Common myeloid progenitor, CD34-positive (primary cell): ENCODE data around the gene ADCY2.

Experiments
- CTCF ChIA-PET: fragments of 350-600 bp; sonication (Branson Sonifier 250); formaldehyde crosslinking; loops from one replicate; lab custom pipeline; 2021; ENCODE audit warnings: antibody characterized with exemption; lab: Charles Lee
- POLR2A ChIA-PET: fragments of 350-600 bp; sonication (Branson Sonifier 250); formaldehyde crosslinking; loops from one replicate; lab custom pipeline; 2021; ENCODE audit warnings: antibody characterized with exemption; lab: Charles Lee
- DNase-seq, 3 donors: peaks; one replicate each; pipeline versions ENCODE4 v3.0.0 to v3.0.0-alpha.2; 2013
- H3K27ac ChIP-seq, 2 experiments: 1 replicate in 1 of 2; 2 replicates in 1 of 2; pipeline ENCODE4 v1.7.0; 2013; ENCODE audit warnings: inconsistent platforms in 2 of 2, low read length in 2 of 2, mild to moderate bottlenecking in 2 of 2, low read depth in 1 of 2, moderate library complexity in 1 of 2; ENCODE audit not compliant: severe bottlenecking in 2 of 2, insufficient read depth in 1 of 2, poor library complexity in 1 of 2
- H3K27me3 ChIP-seq, 5 experiments: replicated peaks in 2 of 5; 1 replicate in 3 of 5; 2 replicates in 2 of 5; pipeline versions ENCODE4 v1.6.1 to v1.7.0; 2013; ENCODE audit warnings: low read length in 4 of 5, mild to moderate bottlenecking in 2 of 5, moderate library complexity in 2 of 5, inconsistent platforms in 1 of 5; ENCODE audit not compliant: insufficient read depth in 5 of 5, control insufficient read depth in 4 of 5
- H3K36me3 ChIP-seq, 4 experiments: 1 replicate in 2 of 4; 2 replicates in 2 of 4; pipeline versions ENCODE4 v1.6.1 to v1.7.0; 2013; ENCODE audit warnings: low read length in 3 of 4, control low read depth in 1 of 4, mild to moderate bottlenecking in 1 of 4; ENCODE audit not compliant: control insufficient read depth in 4 of 4, insufficient read depth in 4 of 4
- H3K4me1 ChIP-seq, 4 experiments: 1 replicate in 3 of 4; 2 replicates in 1 of 4; pipeline versions ENCODE4 v1.6.1 to v1.7.1; 2013; ENCODE audit warnings: low read length in 3 of 4, mild to moderate bottlenecking in 3 of 4, control low read depth in 1 of 4, inconsistent platforms in 1 of 4, moderate library complexity in 1 of 4; ENCODE audit not compliant: control insufficient read depth in 4 of 4, insufficient read depth in 4 of 4; ENCODE audit errors: control extremely low read depth in 1 of 4
- H3K4me3 ChIP-seq, 7 experiments: 1 replicate in 4 of 7; 2 replicates in 3 of 7; pipeline versions ENCODE4 v1.5.1 to v1.7.0; 2013; ENCODE audit warnings: mild to moderate bottlenecking in 7 of 7, low read length in 6 of 7, moderate library complexity in 6 of 7, inconsistent platforms in 2 of 7, low read depth in 2 of 7, control low read depth in 1 of 7; ENCODE audit not compliant: insufficient read depth in 4 of 7, control insufficient read depth in 1 of 7; ENCODE audit errors: extremely low read depth in 1 of 7
- H3K9me3 ChIP-seq, 5 experiments: 1 replicate in 4 of 5; 2 replicates in 1 of 5; pipeline versions ENCODE4 v1.6.1 to v1.7.1; 2013; ENCODE audit warnings: low read length in 4 of 5, mild to moderate bottlenecking in 2 of 5, inconsistent platforms in 1 of 5, low read depth in 1 of 5, moderate library complexity in 1 of 5; ENCODE audit not compliant: control insufficient read depth in 4 of 5, insufficient read depth in 2 of 5; ENCODE audit errors: control extremely low read depth in 1 of 5
- WGBS: methylation state at CpG from one replicate; pipeline ENCODE4 v1.1.5; 2013; ENCODE audit not compliant: insufficient coverage; 5-methylcytosine and 5-hydroxymethylcytosine counted together

Gene ADCY2

GRCh38 chr5:7662289-7662688 lies 266.4 kb downstream of the ADCY2 start:
- H3K27ac ChIP-seq, result no peak overlapping the region
- DNase-seq, result no peak
- no peaks in the 10 kb centered on the region for H3K27me3 ChIP-seq

GRCh38 chr5:7663808-7664207 lies 267.9 kb downstream of the ADCY2 start:
- ChIA-PET POLR2A (no interaction called here), CTCF (no interaction called here)
- H3K4me3 ChIP-seq, result no peak overlapping the region
- no peak overlapping the region for H3K27ac ChIP-seq
- no peaks in the 10 kb centered on the region for H3K4me1 ChIP-seq
- no peaks in the 10 kb centered on the region for H3K9me3 ChIP-seq
- WGBS, result 78% methylated on average over 3 of the region's 3 CpGs
- no peaks in the 10 kb centered on the region for H3K27me3 ChIP-seq
- DNase-seq, result no peak
- H3K36me3 ChIP-seq, result no peaks in the 10 kb centered on the region

More at GRCh38 chr5:7662289-7662688, 266.4 kb downstream of the ADCY2 start:
- POLR2A ChIA-PET, result no interaction called here
- H3K4me1 ChIP-seq, result no peaks in the 10 kb centered on the region
- WGBS, result 93% methylated on average over 5 of the region's 6 CpGs
- CTCF ChIA-PET, result no interaction called here
- H3K9me3 ChIP-seq, result peaks cover 0 to 4% (median 0%) of the 10 kb centered on the region in 5 experiments
- no peaks in the 10 kb centered on the region for H3K36me3 ChIP-seq
- H3K4me3 ChIP-seq, result no peak overlapping the region

- CTCF ChIA-PET, result no interaction called here
- no peaks in the 10 kb centered on the region for H3K4me1 ChIP-seq
- no peaks in the 10 kb centered on the region for H3K27me3 ChIP-seq
- no peaks in the 10 kb centered on the region for H3K36me3 ChIP-seq
- H3K9me3 ChIP-seq, result no peaks in the 10 kb centered on the region
- 100% methylated on average over 2 of the region's 2 CpGs for whole genome bisulfite sequencing
- H3K27ac ChIP-seq, result no peak overlapping the region
- POLR2A ChIA-PET, result no interaction called here
- DNase-seq, result no peak
- no peak overlapping the region for H3K4me3 ChIP-seq
Observed at GRCh38 chr5:7664208-7664607, 268.3 kb downstream of the ADCY2 start.

GRCh38 chr5:7667216-7667767 lies 271.4 kb downstream of the ADCY2 start:
- Histone ChIP-seq H3K36me3 (no peaks in the 10 kb centered on the region), H3K9me3 (no peaks in the 10 kb centered on the region), H3K4me1 (no peaks in the 10 kb centered on the region), H3K27me3 (no peaks in the 10 kb centered on the region), H3K27ac (no peak overlapping the region), H3K4me3 (no peak overlapping the region)
- CTCF ChIA-PET, result no interaction called here
- 97% methylated on average over 4 of the region's 5 CpGs for WGBS
- POLR2A ChIA-PET, result no interaction called here
- no peak for DNase-seq

GRCh38 chr5:7668161-7668560 lies 272.2 kb downstream of the ADCY2 start:
- ChIA-PET POLR2A (no interaction called here), CTCF (no interaction called here)
- H3K4me3 ChIP-seq, result no peak overlapping the region

DNA sequence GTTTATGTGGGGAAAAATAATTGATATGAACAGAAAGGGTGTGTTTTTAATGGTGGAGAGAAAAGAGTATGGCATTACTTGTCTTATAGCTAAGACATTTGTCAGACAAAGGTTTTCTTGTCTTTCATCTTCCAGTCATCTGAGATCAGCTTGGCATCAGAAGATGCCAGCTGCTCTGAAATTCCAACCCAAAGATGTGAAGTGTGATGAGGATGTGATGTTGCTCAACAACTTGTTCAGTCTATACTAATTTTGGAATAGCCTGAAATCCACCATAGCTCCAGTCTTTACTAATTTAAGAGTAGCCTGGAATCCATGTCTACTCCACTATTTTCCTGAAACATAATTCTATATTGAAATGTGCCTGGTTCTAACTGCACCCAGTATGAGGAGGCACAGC lies 272.7 kb downstream of the ADCY2 start:
- Histone ChIP-seq H3K9me3 (no peaks in the 10 kb centered on the region), H3K27ac (no peak overlapping the region), H3K4me3 (no peak overlapping the region), H3K27me3 (no peaks in the 10 kb centered on the region), H3K4me1 (no peaks in the 10 kb centered on the region), H3K36me3 (no peaks in the 10 kb centered on the region)
- DNase-seq, result no peak
- POLR2A ChIA-PET, result no interaction called here
- CTCF ChIA-PET, result no interaction called here

More at GRCh38 chr5:7668161-7668560, 272.2 kb downstream of the ADCY2 start:
- Histone ChIP-seq H3K27ac (no peak overlapping the region), H3K4me1 (no peaks in the 10 kb centered on the region), H3K9me3 (no peaks in the 10 kb centered on the region), H3K27me3 (no peaks in the 10 kb centered on the region), H3K36me3 (no peaks in the 10 kb centered on the region)
- DNase-seq, result no peak
- WGBS, result 100% methylated on average over 1 of the region's 1 CpG

- no peak for DNase-seq
- Histone ChIP-seq H3K4me3 (no peak overlapping the region), H3K4me1 (no peaks in the 10 kb centered on the region), H3K27me3 (no peaks in the 10 kb centered on the region), H3K9me3 (no peaks in the 10 kb centered on the region), H3K27ac (no peak overlapping the region), H3K36me3 (no peaks in the 10 kb centered on the region)
- POLR2A ChIA-PET, result no interaction called here
- CTCF ChIA-PET, result no interaction called here
- WGBS, result 85% methylated on average over 2 of the region's 7 CpGs
Observed at GRCh38 chr5:7671381-7671993, 275.5 kb downstream of the ADCY2 start.
